ENCODE data around the gene CHAD.
"Not testable (repeated sequence)": the region's sequence is repeated elsewhere in the genome, so short reads cannot be mapped to it uniquely, and the experiment has no call there.

Gene CHAD

DNA sequence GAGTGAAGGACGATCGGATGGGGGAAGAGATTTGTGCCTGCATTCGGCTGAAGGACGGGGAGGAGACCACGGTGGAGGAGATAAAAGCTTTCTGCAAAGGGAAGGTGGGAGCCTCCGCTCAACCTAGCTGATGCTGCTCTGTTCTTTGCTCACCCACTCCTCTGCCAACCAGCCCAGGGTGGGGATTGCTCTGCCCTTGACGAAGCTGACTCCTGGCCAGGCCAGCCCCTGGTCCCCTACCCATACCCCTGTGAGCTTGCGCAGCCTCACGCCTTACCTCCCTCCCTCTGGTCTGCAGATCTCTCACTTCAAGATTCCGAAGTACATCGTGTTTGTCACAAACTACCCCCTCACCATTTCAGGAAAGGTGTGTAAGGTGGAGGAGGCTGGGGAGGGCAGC is 5.2 kb upstream of the CHAD start:
- no peak overlapping the region for H2AFZ ChIP-seq (ENCODE audit: low read length)

DNA sequence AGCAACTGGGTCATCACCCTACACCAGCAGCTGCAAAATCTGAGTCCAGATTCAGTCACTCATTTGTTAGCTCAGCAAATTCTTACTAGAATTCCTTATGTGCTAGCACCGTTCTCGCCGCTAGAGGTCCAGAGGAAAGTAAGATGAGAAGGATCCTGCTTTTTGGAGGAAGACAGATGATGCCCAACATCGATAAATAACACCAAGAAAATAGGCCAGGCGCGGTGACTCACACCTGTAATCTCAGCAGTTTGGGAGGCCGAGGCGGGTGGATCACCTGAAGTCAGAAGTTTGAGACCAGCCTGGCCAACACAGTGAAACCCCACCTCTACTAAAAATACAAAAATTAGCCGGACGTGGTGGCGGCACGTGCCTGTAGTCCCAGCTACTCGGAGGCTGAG is 4.1 kb upstream of the CHAD start:
- not testable (repeated sequence) for H2AFZ ChIP-seq (ENCODE audit: low read length); H3K27me3 ChIP-seq (replicated peaks; ENCODE audit: insufficient read depth, low read length); H3K9ac ChIP-seq (ENCODE audit: low read length); H3F3A ChIP-seq (ENCODE audit: insufficient read depth, low read length); H3K9me3 ChIP-seq (replicated peaks; ENCODE audit: insufficient read depth, low read length); H4K20me1 ChIP-seq (ENCODE audit: insufficient read depth, low read length); H3K4me3 ChIP-seq (ENCODE audit: low read length); DNase-seq; H3K79me2 ChIP-seq (ENCODE audit: low read length); H3K4me2 ChIP-seq (ENCODE audit: low read depth, low read length); H3K9me2 ChIP-seq (replicated peaks; ENCODE audit: insufficient read depth, low read length); H3K36me3 ChIP-seq (replicated peaks; ENCODE audit: insufficient read depth, low read length); H3K27ac ChIP-seq (ENCODE audit: low read length); H3K4me1 ChIP-seq (ENCODE audit: low read length)

More for the DNA sequence above, 5.2 kb upstream of the CHAD start:
- Histone ChIP-seq H3K79me2 (ENCODE audit: low read length) (no peaks in the 10 kb centered on the region), H3K27me3 (replicated peaks; ENCODE audit: insufficient read depth, low read length) (no peaks in the 10 kb centered on the region), H3K9me2 (replicated peaks; ENCODE audit: insufficient read depth, low read length) (no peaks in the 10 kb centered on the region), H4K20me1 (ENCODE audit: insufficient read depth, low read length) (no peaks in the 10 kb centered on the region), H3K36me3 (replicated peaks; ENCODE audit: insufficient read depth, low read length) (no peaks in the 10 kb centered on the region), H3K4me3 (ENCODE audit: low read length) (no peak overlapping the region), H3K4me2 (ENCODE audit: low read depth, low read length) (no peak overlapping the region), H3F3A (ENCODE audit: insufficient read depth, low read length) (peaks cover 8% of the 10 kb centered on the region), H3K27ac (ENCODE audit: low read length) (no peak overlapping the region), H3K9ac (ENCODE audit: low read length) (no peak overlapping the region), H3K9me3 (replicated peaks; ENCODE audit: insufficient read depth, low read length) (no peaks in the 10 kb centered on the region), H3K4me1 (ENCODE audit: low read length) (0 out of 2 replicates have a peak, but pooled peaks cover 4% of the 10 kb centered on the region)
- TF ChIP-seq EZH2 (optimal IDR thresholded peaks at IDR 0.05; ENCODE audit: low read depth, low read length) (no peak), CTCF (IDR thresholded peaks at IDR 0.05; ENCODE audit: low read length) (no peak), EZH2phosphoT487 (IDR thresholded peaks at IDR 0.05; ENCODE audit: low read length) (no peak)
- no peak for DNase-seq

DNA sequence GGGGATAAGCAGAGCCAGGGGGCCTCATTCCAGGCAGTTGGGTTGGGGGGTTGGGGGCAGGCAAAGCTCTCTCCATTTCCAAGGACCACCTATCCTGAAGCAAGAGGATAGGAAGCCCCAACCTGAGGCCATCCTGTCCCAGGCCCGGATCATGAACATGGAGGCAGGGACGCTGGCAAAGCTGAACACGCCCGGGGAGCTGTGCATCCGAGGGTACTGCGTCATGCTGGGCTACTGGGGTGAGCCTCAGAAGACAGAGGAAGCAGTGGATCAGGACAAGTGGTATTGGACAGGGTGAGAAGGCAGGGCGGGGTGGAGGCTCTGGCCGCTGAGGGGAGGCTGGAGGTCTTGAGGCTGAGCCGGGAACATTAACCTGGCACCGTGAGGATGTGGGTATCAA is 3.6 kb upstream of the CHAD start:
- DNase-seq = no peak
- Histone ChIP-seq H3K9ac (ENCODE audit: low read length) (no peak overlapping the region), H3F3A (ENCODE audit: insufficient read depth, low read length) (no peaks in the 10 kb centered on the region), H3K4me1 (ENCODE audit: low read length) (no peaks in the 10 kb centered on the region), H3K27me3 (replicated peaks; ENCODE audit: insufficient read depth, low read length) (no peaks in the 10 kb centered on the region), H3K4me3 (ENCODE audit: low read length) (no peak overlapping the region), H3K36me3 (replicated peaks; ENCODE audit: insufficient read depth, low read length) (no peaks in the 10 kb centered on the region), H2AFZ (ENCODE audit: low read length) (no peak overlapping the region), H3K79me2 (ENCODE audit: low read length) (no peaks in the 10 kb centered on the region), H3K27ac (ENCODE audit: low read length) (no peak overlapping the region), H3K4me2 (ENCODE audit: low read depth, low read length) (no peak overlapping the region), H3K9me2 (replicated peaks; ENCODE audit: insufficient read depth, low read length) (no peaks in the 10 kb centered on the region), H4K20me1 (ENCODE audit: insufficient read depth, low read length) (no peaks in the 10 kb centered on the region), H3K9me3 (replicated peaks; ENCODE audit: insufficient read depth, low read length) (no peaks in the 10 kb centered on the region)
- no peak for TF ChIP-seq EZH2 (optimal IDR thresholded peaks at IDR 0.05; ENCODE audit: low read depth, low read length)
- TF ChIP-seq EZH2phosphoT487 (IDR thresholded peaks at IDR 0.05; ENCODE audit: low read length) = no peak
- TF ChIP-seq CTCF (IDR thresholded peaks at IDR 0.05; ENCODE audit: low read length) = no peak

GRCh38 chr17:50471009-50471905 is 2.6 kb upstream of the CHAD start:
- H2AFZ ChIP-seq (ENCODE audit: low read length) = no peak overlapping the region
- TF ChIP-seq EZH2 (optimal IDR thresholded peaks at IDR 0.05; ENCODE audit: low read depth, low read length) (no peak), CTCF (IDR thresholded peaks at IDR 0.05; ENCODE audit: low read length) (no peak), EZH2phosphoT487 (IDR thresholded peaks at IDR 0.05; ENCODE audit: low read length) (no peak)

More at GRCh38 chr17:50471009-50471905, 2.6 kb upstream of the CHAD start:
- no peaks in the 10 kb centered on the region for H3K27me3 ChIP-seq (replicated peaks; ENCODE audit: insufficient read depth, low read length)
- H3K4me3 ChIP-seq (ENCODE audit: low read length) = no peak overlapping the region
- H4K20me1 ChIP-seq (ENCODE audit: insufficient read depth, low read length) = no peaks in the 10 kb centered on the region
- no peak overlapping the region for H3K9ac ChIP-seq (ENCODE audit: low read length)
- H3K79me2 ChIP-seq (ENCODE audit: low read length) = no peaks in the 10 kb centered on the region
- H3F3A ChIP-seq (ENCODE audit: insufficient read depth, low read length) = no peaks in the 10 kb centered on the region
- H3K27ac ChIP-seq (ENCODE audit: low read length) = no peak overlapping the region
- H3K4me1 ChIP-seq (ENCODE audit: low read length) = no peaks in the 10 kb centered on the region
- no peak overlapping the region for H3K4me2 ChIP-seq (ENCODE audit: low read depth, low read length)
- DNase-seq = no peak
- no peaks in the 10 kb centered on the region for H3K36me3 ChIP-seq (replicated peaks; ENCODE audit: insufficient read depth, low read length)
- no peaks in the 10 kb centered on the region for H3K9me2 ChIP-seq (replicated peaks; ENCODE audit: insufficient read depth, low read length)
- no peaks in the 10 kb centered on the region for H3K9me3 ChIP-seq (replicated peaks; ENCODE audit: insufficient read depth, low read length)
